ENCODE data around the gene GOLGA8F.
"Not testable (repeated sequence)": the region's sequence is repeated elsewhere in the genome, so short reads cannot be mapped to it uniquely, and the experiment has no call there.

GOLGA8F gene

GRCh38 chr15:28378364-28378763 lies at the start of gene GOLGA8F:
Gene GOLGA8F (plus strand): TSS chr15:28378664. CDS start chr15:28378762, 98 bp downstream.
- DNase-seq: not testable (repeated sequence)

- not testable (repeated sequence) for DNase-seq
These were observed 20.5 kb upstream of the GOLGA8F start, which contains the start of gene GOLGA6L24 for GRCh38 chr15:28357984-28358383. Gene GOLGA6L24 (minus strand): TSS chr15:28358084. CDS start chr15:28358023, 61 bp downstream.

DNA sequence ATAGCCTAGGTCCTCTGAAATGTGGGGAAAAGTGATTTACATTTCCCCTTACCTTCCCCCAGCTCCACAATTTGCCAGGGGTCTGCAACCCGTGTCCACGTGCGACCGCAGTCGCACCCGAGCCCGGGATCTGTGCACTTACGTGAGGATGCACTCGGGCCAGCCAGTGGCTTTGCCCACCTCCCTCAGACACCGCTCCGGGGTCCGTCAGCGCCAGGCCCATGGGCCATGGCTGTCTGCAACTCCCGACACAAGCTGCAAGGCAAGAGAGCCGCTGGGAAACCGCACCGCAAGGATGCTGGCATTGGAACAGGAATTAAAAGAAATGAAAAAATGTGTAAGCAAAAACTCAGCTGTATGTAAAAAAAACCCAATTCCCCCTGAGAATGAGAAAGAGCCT lies 13.0 kb upstream of the GOLGA8F start:
- not testable (repeated sequence) for DNase-seq

DNA sequence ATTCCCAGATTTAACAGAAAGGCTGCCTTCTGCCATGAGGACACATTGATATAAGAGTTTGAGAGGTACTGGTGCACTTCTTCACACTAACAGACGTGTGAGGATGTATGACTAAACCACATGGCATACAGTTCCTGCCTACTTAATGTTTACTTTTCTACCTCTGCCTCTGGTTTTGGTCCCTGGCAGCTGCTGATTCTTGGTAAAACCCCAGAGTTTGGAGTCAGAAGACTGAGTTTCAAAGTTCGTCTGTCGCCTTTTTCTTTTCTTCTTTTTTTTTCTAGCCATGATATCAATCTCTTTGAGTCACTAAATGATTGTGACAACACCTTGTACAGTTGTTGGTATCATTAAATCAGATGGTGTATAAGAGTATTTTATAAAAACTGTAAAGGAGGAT lies 1.6 kb downstream of the GOLGA8F start:
- DNase-seq: not testable (repeated sequence)

DNA sequence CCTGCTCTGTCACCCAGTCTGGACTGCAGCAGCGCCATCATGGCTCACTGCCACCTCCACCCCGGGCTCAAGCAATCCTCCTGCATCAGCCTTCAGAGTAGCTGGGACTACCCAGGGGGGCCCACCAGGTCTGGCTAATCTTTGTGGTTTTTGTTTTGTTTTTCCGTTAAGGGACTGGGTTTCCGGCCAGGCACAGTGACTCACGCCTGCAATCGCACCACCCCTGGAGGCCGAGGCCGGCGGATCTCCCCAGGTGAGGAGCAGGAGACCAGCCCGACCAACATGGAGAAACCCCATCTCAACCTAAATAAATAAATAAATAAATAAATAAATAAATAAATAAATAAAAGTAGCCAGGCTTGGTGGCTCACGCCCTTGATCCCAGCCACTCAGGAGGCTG lies 17.6 kb downstream of the GOLGA8F start:
- not testable (repeated sequence) for DNase-seq

- DNase-seq: not testable (repeated sequence)
These were observed 24.4 kb downstream of the GOLGA8F start for GRCh38 chr15:28402774-28403435.

DNA sequence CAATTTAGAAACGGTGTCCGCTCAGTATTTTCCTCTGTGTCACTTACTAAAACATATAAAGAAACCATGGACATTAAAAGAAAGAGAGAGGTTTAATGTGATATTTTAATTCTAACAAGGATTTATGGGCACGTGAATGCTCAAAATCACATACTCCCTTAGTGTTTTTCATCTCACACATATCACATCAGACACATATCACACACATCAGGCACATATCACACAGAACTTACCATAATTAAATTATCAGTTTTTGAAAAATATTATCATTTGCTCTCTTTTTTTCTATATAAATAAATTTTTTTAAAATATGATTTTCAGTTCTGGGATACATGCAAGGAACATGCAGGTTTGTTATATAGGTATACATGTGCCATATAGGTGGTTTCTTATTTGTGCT lies 42.0 kb downstream of the GOLGA8F start:
- DNase-seq: not testable (repeated sequence)

DNA sequence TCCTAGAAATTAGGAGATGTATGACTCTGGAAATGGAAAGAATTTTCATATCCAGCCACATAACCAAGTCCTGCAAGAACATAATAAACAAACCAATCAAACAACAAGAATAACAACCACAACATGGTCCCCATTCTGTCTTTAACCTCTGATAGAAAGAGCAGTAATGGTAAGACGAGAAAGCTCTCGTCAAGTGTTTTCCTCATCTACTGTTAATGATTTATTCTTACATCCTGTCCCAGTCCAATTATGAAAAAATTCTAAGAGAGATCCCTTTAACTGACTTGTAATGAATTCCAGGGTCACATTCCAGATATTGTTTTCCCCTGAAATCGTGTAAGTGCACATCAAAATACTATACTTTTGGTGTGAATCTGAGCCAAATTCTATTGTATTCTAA lies 57.1 kb downstream of the GOLGA8F start:
- DNase-seq: not testable (repeated sequence)

All from right hindlimb (tissue), 1 donor.